HL-60 (cell line): ENCODE measurements around the gene MTHFSD.

ENCODE experiments used
- DNase-seq, 2 experiments: peaks; one replicate each; pipeline ENCODE4 v3.0.0-alpha.2; 2010 to 2020; ENCODE audit warnings: low read depth in 1 of 2, low spot score in 1 of 2
- H3K27ac ChIP-seq: fragments of 250-450 bp; sonication (Bioruptor Pico); replicated peaks from 2 replicates; pipeline ENCODE4 v1.5.1; 2020; ENCODE audit warnings: mild to moderate bottlenecking, moderate library complexity
- H3K27me3 ChIP-seq: fragments of 250-450 bp; sonication (Bioruptor Pico); 2 replicates; pipeline ENCODE4 v1.5.1; 2021; ENCODE audit warnings: mild to moderate bottlenecking, moderate library complexity; ENCODE audit not compliant: insufficient read depth, poor library complexity, severe bottlenecking
- H3K4me3 ChIP-seq: replicated peaks from 2 replicates; pipeline ENCODE4 v1.5.1; 2011; ENCODE audit warnings: mild to moderate bottlenecking, control low read depth, low read length; ENCODE audit not compliant: insufficient read depth
- CTCF ChIP-seq: IDR thresholded peaks from one replicate; pipeline ENCODE4 v1.5.1; 2011; ENCODE audit warnings: low read length, control low read depth, inconsistent platforms; ENCODE audit not compliant: insufficient read depth
- GABPA ChIP-seq: IDR thresholded peaks from 2 replicates; pipeline ENCODE4 v1.6.1; 2012; ENCODE audit warnings: low read depth
- POLR2AphosphoS5 ChIP-seq: IDR thresholded peaks from 2 replicates; pipeline ENCODE4 v1.6.1; 2012; ENCODE audit warnings: low read depth
- REST ChIP-seq: IDR thresholded peaks from 2 replicates; pipeline ENCODE4 v1.6.1; 2012; ENCODE audit warnings: low read depth; ENCODE audit not compliant: insufficient replicate concordance
- SPI1 ChIP-seq: IDR thresholded peaks from 2 replicates; pipeline ENCODE4 v1.6.1; 2012; ENCODE audit warnings: low read depth, mild to moderate bottlenecking, borderline replicate concordance

Gene MTHFSD

GRCh38 chr16:86601356-86601755, 46.3 kb upstream of the MTHFSD start:
- H3K27me3 ChIP-seq, result no peaks in the 10 kb centered on the region
- H3K27ac ChIP-seq, result no peak overlapping the region
- DNase-seq, result no peak
- TF ChIP-seq REST, result no peak
- TF ChIP-seq CTCF, result no peak
- TF ChIP-seq SPI1, result no peak
- no peak for TF ChIP-seq POLR2AphosphoS5
- no peak for TF ChIP-seq GABPA
- no peak overlapping the region for H3K4me3 ChIP-seq

- DNase-seq, result no peak
- Histone ChIP-seq H3K27me3 (no peaks in the 10 kb centered on the region), H3K27ac (no peak overlapping the region), H3K4me3 (no peak overlapping the region)
- TF ChIP-seq REST (no peak), SPI1 (no peak), CTCF (no peak), GABPA (no peak), POLR2AphosphoS5 (no peak)
Observed at GRCh38 chr16:86598607-86599565, 43.9 kb upstream of the MTHFSD start.

GRCh38 chr16:86597880-86598606, 43.0 kb upstream of the MTHFSD start:
- H3K27ac ChIP-seq, result no peak overlapping the region
- no peaks in the 10 kb centered on the region for H3K27me3 ChIP-seq
- H3K4me3 ChIP-seq, result no peak overlapping the region
- TF ChIP-seq SPI1 (no peak), CTCF (no peak), REST (no peak), POLR2AphosphoS5 (no peak), GABPA (no peak)
- DNase-seq, result no peak
